C4-2B (cell line): ENCODE data around the gene NLE1.
A peak's percentile ranks its signal among the peaks of the same experiment; 100 is the strongest.
"Not testable (repeated sequence)": the region's sequence is repeated elsewhere in the genome, so short reads cannot be mapped to it uniquely, and the experiment has no call there.

Source experiments
- H3K27ac ChIP-seq: fragments of 450-650 bp; 2 replicates; pipeline ENCODE4 v1.5.1; 2017
- CTCF ChIP-seq: fragments of 450-650 bp; conservative IDR thresholded peaks from 2 replicates; pipeline ENCODE4 v1.5.1; 2017; ENCODE audit warnings: mild to moderate bottlenecking
- ZFX ChIP-seq: fragments of 450-650 bp; IDR thresholded peaks from 2 replicates; pipeline ENCODE4 v1.6.1; 2017

NLE1 gene

GRCh38 chr17:35101725-35102124 lies 40.4 kb downstream of the NLE1 start:
- H3K27ac ChIP-seq = no peak overlapping the region
- TF ChIP-seq ZFX (no peak), CTCF (no peak)

- TF ChIP-seq CTCF (no peak), ZFX (no peak)
- no peak overlapping the region for H3K27ac ChIP-seq
Measured at GRCh38 chr17:35101036-35101435, 41.1 kb downstream of the NLE1 start.

DNA sequence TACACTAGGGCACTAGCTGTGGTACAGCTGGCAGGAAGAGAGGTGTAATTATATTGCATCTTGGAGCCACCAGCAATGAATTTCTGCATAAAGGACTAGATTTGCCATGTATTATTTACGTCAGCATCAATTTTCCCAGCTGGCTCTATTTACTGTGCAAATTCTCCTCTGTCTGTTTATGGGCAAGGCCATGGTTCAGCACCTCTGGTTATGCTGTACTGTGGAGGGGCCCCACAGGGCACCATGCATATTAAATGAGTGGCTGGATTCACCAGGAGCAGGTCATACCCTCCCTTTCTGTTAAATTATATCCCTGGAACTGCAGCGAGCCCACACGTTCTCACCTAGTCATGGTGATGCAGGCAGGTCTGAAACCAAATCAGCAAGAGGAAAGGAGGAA lies 42.2 kb downstream of the NLE1 start:
- no peak overlapping the region for H3K27ac ChIP-seq
- TF ChIP-seq CTCF = no peak

DNA sequence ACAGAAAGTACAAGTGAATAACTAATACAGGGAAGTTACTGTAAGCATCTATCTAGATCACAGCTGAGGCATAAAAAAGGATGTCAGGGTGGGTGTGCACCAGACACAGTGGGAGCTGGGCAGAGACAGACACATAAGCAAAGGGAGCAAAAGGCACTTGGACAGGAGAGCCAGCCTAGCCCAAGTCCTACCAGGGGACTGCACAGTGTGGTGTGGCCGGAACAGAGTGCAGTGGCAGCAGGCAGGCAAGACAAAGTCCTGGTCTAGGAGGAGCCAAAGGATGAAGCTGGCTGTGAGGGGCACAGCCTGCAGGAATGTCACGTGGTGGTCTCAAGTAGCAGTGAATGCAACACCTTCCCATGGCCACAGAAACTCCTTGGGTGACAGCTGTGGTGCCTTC lies 44.3 kb downstream of the NLE1 start:
- no peak for TF ChIP-seq CTCF
- TF ChIP-seq ZFX = no peak
- no peak overlapping the region for H3K27ac ChIP-seq

- H3K27ac ChIP-seq = no peak overlapping the region
- no peak for TF ChIP-seq ZFX
- no peak for TF ChIP-seq CTCF
Measured at GRCh38 chr17:35095741-35096140, 46.4 kb downstream of the NLE1 start.

GRCh38 chr17:35094902-35095301 lies 47.2 kb downstream of the NLE1 start:
- TF ChIP-seq ZFX (no peak), CTCF (no peak)
- no peak overlapping the region for H3K27ac ChIP-seq

GRCh38 chr17:35090707-35091106 lies 51.4 kb downstream of the NLE1 start:
- not testable (repeated sequence) for H3K27ac ChIP-seq

DNA sequence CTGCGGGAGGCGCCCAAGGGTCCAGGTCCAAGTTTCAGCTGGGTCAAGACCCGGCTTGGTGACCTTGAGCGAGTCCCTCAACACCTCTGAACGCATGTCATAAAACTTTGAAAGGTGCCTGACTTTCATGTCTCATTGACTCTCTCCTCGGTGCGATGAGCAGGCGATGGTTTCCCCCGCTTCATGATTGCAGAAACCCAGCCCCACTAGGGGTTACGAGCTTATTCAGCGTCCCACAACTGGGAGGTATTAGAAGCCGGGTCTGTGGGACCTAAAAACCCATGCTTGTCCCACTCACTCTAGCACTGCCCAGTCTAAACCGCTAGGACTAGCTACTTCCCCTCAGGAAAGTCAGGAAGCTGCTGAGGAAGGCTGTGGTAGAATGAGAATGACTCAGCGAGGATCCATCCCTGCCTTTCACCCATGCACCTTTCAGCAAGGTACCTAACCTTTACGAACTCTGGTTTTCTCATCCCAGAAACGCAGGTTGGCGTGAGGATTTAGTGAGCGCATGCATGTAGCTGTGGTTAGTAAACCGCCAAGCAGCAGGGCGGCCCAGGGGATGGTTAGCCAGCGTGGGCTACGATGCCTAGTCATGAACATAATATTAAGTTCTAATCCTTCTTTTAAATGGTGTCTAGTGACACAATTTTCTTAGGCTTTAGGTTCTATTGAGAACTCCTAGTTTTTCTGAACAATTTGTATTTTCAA lies 52.4 kb downstream of the NLE1 start:
- H3K27ac ChIP-seq = peak overlapping the region; percentile 96
- peak; percentile 80 for TF ChIP-seq CTCF
- TF ChIP-seq ZFX = no peak
